GM23338 (cell line): ENCODE measurements around the gene USP24. TPM values are rescaled to one million over a fixed set of nuclear protein-coding genes. Genes with fewer than 3 reads are reported as not detected.

ENCODE experiments used
- ATAC-seq: fragments of 200-7000 bp; cut with Tn5 transposase; 3 replicates; pipeline ENCODE4 v1.9.1; 2020
- DNase-seq: peaks from one replicate; pipeline ENCODE4 v3.0.0-alpha.2; 2015; ENCODE audit warnings: low spot score
- H2AFZ ChIP-seq: fragments of 200-600 bp; sonication (generic); 2 replicates; pipeline ENCODE4 v1.8.0; 2016; ENCODE audit warnings: antibody characterized with exemption, mild to moderate bottlenecking, moderate library complexity
- H3F3A ChIP-seq: fragments of 200-600 bp; sonication (generic); replicated peaks from 2 replicates; pipeline ENCODE4 v1.8.0; 2017; ENCODE audit warnings: antibody characterized with exemption, mixed run types, low read depth
- H3K27ac ChIP-seq: fragments of 200-600 bp; sonication (generic); 2 replicates; pipeline ENCODE4 v1.6.1; 2016; ENCODE audit warnings: low read depth
- H3K27me3 ChIP-seq: fragments of 200-600 bp; sonication (generic); 2 replicates; pipeline ENCODE4 v1.8.0; 2016; ENCODE audit warnings: mild to moderate bottlenecking, mixed run types, moderate library complexity; ENCODE audit not compliant: insufficient read depth
- H3K36me3 ChIP-seq: fragments of 200-600 bp; sonication (generic); 2 replicates; pipeline ENCODE4 v1.8.0; 2016; ENCODE audit warnings: mild to moderate bottlenecking; ENCODE audit not compliant: insufficient read depth
- H3K4me1 ChIP-seq: fragments of 200-600 bp; sonication (generic); 2 replicates; pipeline ENCODE4 v1.8.0; 2016; ENCODE audit warnings: mild to moderate bottlenecking, moderate library complexity; ENCODE audit not compliant: insufficient read depth
- H3K4me2 ChIP-seq: fragments of 200-600 bp; sonication (generic); 2 replicates; pipeline ENCODE4 v1.7.1; 2017; ENCODE audit warnings: mixed run types
- H3K4me3 ChIP-seq: fragments of 200-600 bp; sonication (generic); 2 replicates; pipeline ENCODE4 v1.6.1; 2016; ENCODE audit warnings: mixed run types
- H3K79me2 ChIP-seq: fragments of 200-600 bp; sonication (generic); replicated peaks from 2 replicates; pipeline ENCODE4 v1.8.0; 2017; ENCODE audit warnings: mild to moderate bottlenecking; ENCODE audit not compliant: insufficient read depth
- H3K9me2 ChIP-seq: fragments of 200-600 bp; sonication (generic); 2 replicates; pipeline ENCODE4 v1.8.0; 2017; ENCODE audit not compliant: insufficient read depth
- H4K20me1 ChIP-seq: fragments of 200-600 bp; sonication (generic); replicated peaks from 2 replicates; pipeline ENCODE4 v1.8.0; 2017; ENCODE audit warnings: mild to moderate bottlenecking; ENCODE audit not compliant: insufficient read depth
- H3K27ac Mint-ChIP-seq: 2 replicates; pipeline ENCODE4 v1.8.0; 2020; ENCODE audit warnings: inconsistent platforms, mild to moderate bottlenecking, moderate library complexity, mixed read lengths
- H3K27me3 Mint-ChIP-seq: 3 replicates; pipeline ENCODE4 v1.8.0; 2022; ENCODE audit warnings: low read depth, mild to moderate bottlenecking, moderate library complexity, mixed read lengths, inconsistent platforms; ENCODE audit not compliant: insufficient read depth, poor library complexity
- H3K36me3 Mint-ChIP-seq: 3 replicates; pipeline ENCODE4 v1.8.0; 2021; ENCODE audit warnings: low read depth, mild to moderate bottlenecking, inconsistent platforms, moderate library complexity, mixed read lengths
- H3K4me1 Mint-ChIP-seq: 3 replicates; pipeline ENCODE4 v1.8.0; 2020; ENCODE audit warnings: mild to moderate bottlenecking, inconsistent platforms, mixed read lengths
- H3K4me3 Mint-ChIP-seq: 3 replicates; pipeline ENCODE4 v1.8.0; 2021; ENCODE audit warnings: moderate library complexity, mild to moderate bottlenecking, inconsistent platforms, mixed read lengths
- H3K9me3 Mint-ChIP-seq: 3 replicates; pipeline ENCODE4 v1.8.0; 2020; ENCODE audit warnings: moderate library complexity, mild to moderate bottlenecking, inconsistent platforms, mixed read lengths
- CREB1 ChIP-seq: fragments of 250-450 bp; sonication (Bioruptor Pico); IDR thresholded peaks from 2 replicates; pipeline ENCODE4 v1.5.0; 2020; ENCODE audit warnings: low read depth, mild to moderate bottlenecking, moderate library complexity
- CTCF ChIP-seq, 2 experiments: fragments of 200-600 bp in 1 of 2; sonication (generic) in 1 of 2; conservative IDR thresholded peaks; 2 replicates each; pipeline versions ENCODE4 v1.5.1 to v1.6.1; 2016 to 2017; ENCODE audit warnings: antibody characterized with exemption in 2 of 2, low read depth in 2 of 2, mild to moderate bottlenecking in 2 of 2, moderate library complexity in 1 of 2
- ETS1 ChIP-seq: IDR thresholded peaks from 2 replicates; pipeline ENCODE4 v1.6.1; 2016; ENCODE audit warnings: antibody characterized with exemption
- EZH2 ChIP-seq: fragments of 200-600 bp; sonication (generic); IDR thresholded peaks from one replicate; pipeline ENCODE4 v1.8.0; 2017; ENCODE audit warnings: antibody characterized with exemption, mild to moderate bottlenecking, low read depth; ENCODE audit not compliant: unreplicated experiment
- EZH2phosphoT487 ChIP-seq: fragments of 200-600 bp; sonication (generic); IDR thresholded peaks from one replicate; pipeline ENCODE4 v1.8.1; 2018; ENCODE audit warnings: antibody characterized with exemption; ENCODE audit not compliant: unreplicated experiment
- JUNB ChIP-seq: IDR thresholded peaks from one replicate; pipeline ENCODE4 v1.6.1; 2016; ENCODE audit warnings: antibody characterized with exemption; ENCODE audit not compliant: unreplicated experiment
- NANOG ChIP-seq: IDR thresholded peaks from 2 replicates; pipeline ENCODE4 v1.6.1; 2016; ENCODE audit warnings: antibody characterized with exemption, borderline replicate concordance
- POLR2AphosphoS5 ChIP-seq: IDR thresholded peaks from 2 replicates; pipeline ENCODE4 v1.6.1; 2016; ENCODE audit warnings: antibody characterized with exemption, low read depth
- REST ChIP-seq: IDR thresholded peaks from one replicate; pipeline ENCODE4 v1.6.1; 2018; ENCODE audit warnings: antibody characterized with exemption; ENCODE audit not compliant: unreplicated experiment
- STAT1 ChIP-seq: IDR thresholded peaks from one replicate; pipeline ENCODE4 v1.6.1; 2016; ENCODE audit warnings: antibody characterized with exemption; ENCODE audit not compliant: unreplicated experiment
- ZNF114 ChIP-seq: fragments of 250-450 bp; sonication (Bioruptor Pico); IDR thresholded peaks from 2 replicates; pipeline ENCODE4 v1.5.0; 2020; ENCODE audit warnings: mild to moderate bottlenecking, moderate library complexity
- ZNF331 ChIP-seq: fragments of 250-450 bp; sonication (Bioruptor Pico); IDR thresholded peaks from 2 replicates; pipeline ENCODE4 v1.5.0; 2020; ENCODE audit warnings: low read depth, mild to moderate bottlenecking, moderate library complexity
- ZNF462 ChIP-seq: fragments of 250-450 bp; sonication (Bioruptor Pico); IDR thresholded peaks from 2 replicates; pipeline ENCODE4 v1.5.0; 2020; ENCODE audit warnings: mild to moderate bottlenecking, moderate library complexity
- polyA plus RNA-seq: library from polyadenylated mRNA; unstranded; fragments of >200 nt; fragmentation: Nextera tagmentation; extraction: Ambion mirVana; gene quantifications from 2 replicates; pipeline ENCODE4 v1.2.1, GENCODE V29; 2016
- total RNA-seq: library from RNA; depleted of rRNA; stranded (reverse); fragments of >200 nt; shearing (Covaris generic); gene quantifications from 2 replicates; pipeline ENCODE4 v1.2.3, GENCODE V29; 2014

USP24 gene
- total and polyA plus RNA-seq, 2 experiments from 2014 or later, result 12.1 to 32.6 TPM

GRCh38 chr1:55150880-55151588 lies 64.1 kb downstream of the USP24 start:
- Histone ChIP-seq H3K4me1 (no peaks in the 10 kb centered on the region), H4K20me1 (peaks cover 3% of the 10 kb centered on the region; the same call in 1 of the 2 replicates), H2AFZ (no peak overlapping the region), H3K36me3 (peaks cover 15% of the 10 kb centered on the region), H3K4me3 (no peak overlapping the region), H3K79me2 (no peaks in the 10 kb centered on the region), H3K4me2 (no peak overlapping the region), H3K9me2 (no peaks in the 10 kb centered on the region), H3K27ac (peak overlapping the region; percentile 26; the same call in 1 of the 2 replicates), H3F3A (no peaks in the 10 kb centered on the region), H3K27me3 (no peaks in the 10 kb centered on the region)
- Mint-ChIP-seq H3K27ac (no peak overlapping the region), H3K9me3 (no peaks in the 10 kb centered on the region), H3K4me3 (no peak overlapping the region), H3K36me3 (peaks cover 33% of the 10 kb centered on the region), H3K4me1 (no peaks in the 10 kb centered on the region), H3K27me3 (no peaks in the 10 kb centered on the region)
- ATAC-seq (no peak), DNase-seq (no peak)
- no peak for TF ChIP-seq CREB1 (CRISPR knock-in tag)
- TF ChIP-seq EZH2, result no peak
- TF ChIP-seq ZNF331 (CRISPR knock-in tag), result no peak
- TF ChIP-seq CTCF (conservative IDR thresholded peaks at IDR 0.05; ENCODE audit: low read depth in 2 of 2), result no peak
- TF ChIP-seq POLR2AphosphoS5, result no peak
- no peak for TF ChIP-seq EZH2phosphoT487
- no peak for TF ChIP-seq ETS1
- TF ChIP-seq STAT1, result no peak
- TF ChIP-seq ZNF114, result no peak
- no peak for TF ChIP-seq REST
- no peak for TF ChIP-seq NANOG
- TF ChIP-seq ZNF462, result no peak
- no peak for TF ChIP-seq JUNB
